NCI-H226 (cell line): ENCODE data around the gene RAG1.
"Not testable (repeated sequence)": the region's sequence is repeated elsewhere in the genome, so short reads cannot be mapped to it uniquely, and the experiment has no call there.

Experiments used
- DNase-seq: peaks from one replicate; pipeline ENCODE4 v3.0.0-alpha.2; 2015

Gene RAG1

DNA sequence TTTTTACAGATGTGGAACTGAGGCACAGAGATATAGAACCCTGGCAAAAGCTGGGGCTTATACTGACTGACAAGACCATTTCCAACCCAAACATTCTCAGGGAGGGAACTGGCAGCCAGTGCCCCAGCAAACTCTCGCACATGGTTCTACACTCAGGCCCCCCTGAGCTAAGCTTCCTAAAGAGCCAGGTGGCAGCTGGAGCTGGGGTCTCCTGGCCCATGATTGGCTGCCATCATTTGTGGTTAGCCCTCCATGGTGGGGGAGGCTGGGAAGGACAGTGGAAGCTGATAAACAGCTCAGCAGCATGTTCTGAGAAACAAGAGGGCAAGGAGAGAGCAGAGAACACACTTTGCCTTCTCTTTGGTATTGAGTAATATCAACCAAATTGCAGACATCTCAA, at the start of gene RAG1:
Gene RAG1, plus strand, starts transcription at position 314 of the 400 bp plus-strand sequence. CDS start 5,298 bp downstream, outside the sequence.
- no peak for DNase-seq

DNA sequence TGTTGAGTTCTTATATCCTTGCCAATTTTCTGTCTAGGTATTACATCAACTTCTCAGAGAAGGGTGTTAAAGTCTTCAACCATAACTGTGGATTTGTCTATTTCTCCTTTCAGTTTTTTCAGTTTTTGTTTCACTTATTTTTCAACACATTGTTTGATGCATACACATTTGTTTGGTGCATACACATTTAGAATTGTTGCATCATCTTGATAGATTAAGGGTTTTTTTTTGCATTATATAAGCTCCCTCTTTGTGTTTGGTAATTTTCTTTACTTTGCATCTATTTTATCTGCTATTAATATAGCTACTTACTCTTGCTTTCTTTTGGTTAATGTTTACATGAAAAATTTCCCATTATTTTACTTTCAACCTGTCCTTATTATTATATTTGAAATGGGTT, 37.0 kb upstream of the RAG1 start:
- no peak for DNase-seq

DNA sequence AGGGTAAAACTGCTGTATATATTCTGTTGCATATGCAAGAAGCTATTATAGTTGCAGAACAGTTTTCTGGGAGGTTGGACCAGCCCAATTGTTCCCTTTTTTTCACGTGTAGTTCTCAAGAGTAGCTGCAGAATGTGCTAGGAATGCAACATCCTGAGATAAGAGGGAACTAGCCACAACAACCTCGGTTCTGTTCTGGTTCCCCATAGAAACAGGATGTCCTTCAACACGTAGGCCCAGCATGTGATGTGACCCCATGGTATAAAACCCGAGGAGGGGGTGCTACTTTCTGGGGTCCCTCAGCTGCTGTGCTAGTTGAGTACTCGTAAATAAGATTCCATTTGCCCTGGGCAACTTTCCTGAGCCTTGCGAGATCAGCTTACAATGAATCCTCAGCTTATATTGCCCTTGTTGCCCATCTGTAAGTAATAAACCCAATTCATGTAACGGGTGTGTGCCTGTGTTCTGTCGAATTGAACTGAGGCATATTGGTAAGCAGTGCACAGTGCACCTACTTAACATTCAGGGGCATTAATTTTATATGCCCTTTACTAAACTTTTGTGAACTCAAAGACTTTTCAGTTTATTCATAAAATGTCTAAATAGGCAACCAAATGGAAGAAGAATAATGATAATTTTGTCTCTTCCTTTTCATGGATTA, 34.7 kb upstream of the RAG1 start:
- DNase-seq: peak; percentile 13

DNA sequence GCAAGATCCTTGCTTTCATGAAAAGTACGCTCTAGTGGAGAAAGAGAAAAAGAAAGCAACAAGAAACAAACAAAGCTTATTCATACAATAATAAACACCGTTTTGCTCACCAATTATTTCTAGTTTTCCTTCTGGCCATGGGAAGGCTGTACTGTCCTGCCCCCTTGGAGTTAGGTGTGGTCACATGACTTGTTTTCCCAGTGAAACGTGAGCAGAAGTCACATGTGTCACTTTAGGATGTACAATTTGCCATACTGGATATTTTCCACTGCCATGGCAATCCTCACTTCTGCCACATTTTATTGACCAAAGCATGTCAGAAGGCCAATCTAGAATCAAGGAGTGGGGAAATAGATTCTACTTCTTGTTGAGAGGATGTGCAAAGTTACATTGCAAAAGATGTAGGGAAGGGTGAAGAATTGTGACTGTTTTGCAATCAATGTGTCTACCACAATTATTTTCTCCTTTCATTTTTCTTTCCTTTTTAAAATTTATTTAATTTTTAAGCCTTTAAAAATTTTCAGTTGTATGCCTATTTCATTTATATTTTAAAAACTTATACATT, 33.4 kb upstream of the RAG1 start:
- no peak for DNase-seq

DNA sequence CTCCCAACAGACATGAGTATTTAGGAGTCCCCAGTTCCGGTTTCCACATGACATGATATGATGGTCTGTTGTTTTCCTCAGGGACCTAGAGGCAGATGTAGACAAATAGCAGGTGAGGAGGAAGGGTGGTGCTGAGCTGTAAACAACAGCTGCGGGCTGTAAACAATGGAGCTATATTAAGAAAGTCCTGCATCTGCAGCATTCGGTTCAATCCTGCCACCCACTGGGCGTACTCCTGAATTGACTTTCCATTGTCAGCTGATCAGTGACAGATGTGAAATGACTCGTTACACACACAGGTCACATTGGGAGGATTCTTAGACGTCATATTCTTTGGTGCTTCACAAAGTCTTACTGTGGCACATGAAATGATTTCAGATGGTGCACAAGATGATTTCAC, 26.8 kb upstream of the RAG1 start:
- peak; percentile 15 for DNase-seq

DNA sequence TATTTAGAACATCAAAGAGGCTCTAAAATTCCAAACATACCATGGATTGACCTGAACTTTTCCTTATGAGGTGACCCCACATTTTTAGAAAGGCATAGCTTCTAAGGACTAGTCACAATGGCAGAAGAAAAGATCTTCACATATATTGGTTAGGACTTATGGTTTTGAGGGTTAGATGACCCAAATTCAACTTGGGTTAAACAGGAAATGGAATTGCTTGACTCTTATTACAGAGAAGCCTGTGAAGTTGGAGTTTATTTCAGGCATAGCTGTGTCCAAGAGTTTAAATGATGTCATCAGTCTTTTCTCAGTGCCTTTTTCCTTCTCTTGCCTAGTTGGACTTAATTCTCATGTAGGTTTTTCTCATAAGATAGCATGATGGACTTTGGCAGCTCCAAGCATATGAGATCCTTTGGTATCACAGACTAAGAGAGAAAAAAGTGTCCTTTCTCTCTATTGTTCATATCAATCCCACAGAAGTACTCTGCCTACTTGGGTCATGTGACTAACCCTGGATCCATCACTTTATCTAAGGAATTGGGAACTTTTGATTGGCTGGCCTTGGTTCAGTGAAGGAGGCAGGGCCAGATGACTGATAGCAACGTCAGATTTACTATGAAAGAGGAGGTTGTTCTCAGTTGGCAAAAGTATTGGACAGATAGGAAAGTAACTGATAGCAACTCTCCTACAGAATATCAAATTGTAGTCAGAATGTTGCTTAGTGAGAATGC, 17.3 kb upstream of the RAG1 start:
- no peak for DNase-seq

DNA sequence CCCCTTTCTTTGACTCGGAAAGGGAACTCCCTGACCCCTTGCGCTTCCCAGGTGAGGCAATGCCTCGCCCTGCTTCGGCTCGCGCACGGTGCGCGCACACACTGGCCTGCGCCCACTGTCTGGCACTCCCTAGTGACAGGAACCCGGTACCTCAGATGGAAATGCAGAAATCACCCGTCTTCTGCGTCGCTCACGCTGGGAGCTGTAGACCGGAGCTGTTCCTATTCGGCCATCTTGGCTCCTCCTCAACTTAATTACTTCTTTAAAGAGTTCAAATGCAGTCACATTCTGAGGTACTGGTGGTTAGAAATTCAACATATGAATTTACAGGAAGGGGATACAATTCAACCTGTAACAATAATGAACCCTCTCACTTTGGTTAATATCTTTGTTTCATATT, 10.4 kb upstream of the RAG1 start:
- not testable (repeated sequence) for DNase-seq

DNA sequence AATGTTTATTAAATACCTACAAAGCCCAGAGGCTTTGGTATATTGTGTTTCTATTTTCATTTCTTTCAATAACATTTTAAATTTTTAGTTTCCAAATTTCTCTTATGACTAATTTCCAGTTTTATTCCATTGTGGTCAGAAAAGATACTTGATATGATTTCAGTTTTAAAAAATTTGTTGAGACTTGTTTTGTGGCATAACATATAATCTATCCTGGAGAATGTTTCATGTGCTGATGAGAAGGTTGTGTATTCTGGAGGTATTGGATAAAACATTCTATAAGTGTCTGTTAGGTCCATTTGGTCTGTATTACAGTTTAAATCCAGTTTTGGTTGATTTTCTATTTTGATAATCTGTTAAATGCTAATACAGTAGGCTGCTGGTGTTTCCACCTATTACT, 9.8 kb upstream of the RAG1 start:
- DNase-seq: no peak

DNA sequence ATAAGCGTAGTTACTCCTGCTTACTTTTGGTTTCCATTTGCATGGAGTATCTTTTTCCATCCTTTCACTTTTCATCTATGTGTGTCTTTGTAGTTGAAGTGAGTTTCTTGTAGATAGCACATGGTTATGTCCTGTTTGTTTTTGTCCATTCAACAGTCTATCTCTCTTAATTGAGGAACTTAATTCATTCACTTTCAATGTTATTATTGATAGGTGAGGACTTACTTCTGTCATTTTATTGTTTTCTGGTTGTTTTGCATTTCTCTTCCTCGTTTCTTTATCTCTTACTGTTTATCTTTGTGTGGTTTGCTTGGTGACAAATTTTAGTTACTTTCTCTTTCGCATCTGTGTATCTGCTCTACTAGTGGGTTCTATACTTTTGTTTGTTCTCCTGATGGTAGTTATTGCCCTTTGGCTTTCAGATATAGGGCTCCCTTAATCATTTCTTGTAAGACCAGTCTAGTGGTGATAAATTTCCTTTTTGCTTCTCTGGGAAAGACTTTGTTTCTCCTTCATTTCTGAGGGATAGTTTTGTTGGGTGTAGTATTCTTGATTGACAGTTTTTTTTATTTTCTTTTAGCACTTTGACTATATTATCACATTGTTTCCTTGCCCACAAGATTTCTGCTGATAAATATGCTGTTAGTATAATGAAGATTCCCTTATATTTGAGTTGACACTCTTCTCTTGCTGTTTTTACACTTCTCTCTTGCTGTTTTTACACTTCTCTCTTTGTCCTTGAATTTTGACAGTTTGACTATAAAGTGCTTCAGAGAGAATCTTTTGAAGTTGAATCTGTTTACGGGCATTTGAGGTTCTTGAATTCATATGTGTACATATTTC, 9.0 kb upstream of the RAG1 start:
- no peak for DNase-seq

DNA sequence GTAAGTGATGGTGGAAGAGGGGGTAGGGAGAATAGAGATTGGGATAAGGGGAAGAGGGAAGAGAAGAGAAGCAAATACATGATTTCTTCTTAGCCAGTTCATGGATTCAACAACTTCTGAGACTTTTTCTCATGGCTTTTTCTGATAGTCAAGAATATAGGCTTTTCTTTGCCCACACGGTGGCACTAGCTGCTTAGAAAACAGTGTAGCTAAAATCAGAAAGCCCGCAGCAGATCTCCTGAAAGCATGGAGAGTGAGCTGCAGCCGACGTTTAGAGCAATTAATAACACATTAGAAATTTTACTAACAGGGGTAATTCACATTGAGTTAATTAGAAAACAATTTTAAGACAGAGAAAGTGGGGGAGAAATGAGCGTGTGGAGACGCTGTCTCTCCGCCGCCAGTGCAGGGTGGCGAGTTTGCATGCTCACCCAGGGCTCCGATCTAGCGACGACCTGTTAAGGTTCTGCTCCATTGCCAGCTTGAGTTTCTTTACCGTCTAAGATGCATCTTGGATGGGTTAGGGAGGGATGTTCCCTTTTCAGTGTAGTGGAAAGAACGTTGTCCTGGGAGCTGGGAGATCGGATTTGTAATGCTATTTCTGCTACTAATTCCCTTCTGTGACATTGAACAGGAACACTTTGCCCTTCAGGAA, 3.3 kb upstream of the RAG1 start:
- DNase-seq: no peak

DNA sequence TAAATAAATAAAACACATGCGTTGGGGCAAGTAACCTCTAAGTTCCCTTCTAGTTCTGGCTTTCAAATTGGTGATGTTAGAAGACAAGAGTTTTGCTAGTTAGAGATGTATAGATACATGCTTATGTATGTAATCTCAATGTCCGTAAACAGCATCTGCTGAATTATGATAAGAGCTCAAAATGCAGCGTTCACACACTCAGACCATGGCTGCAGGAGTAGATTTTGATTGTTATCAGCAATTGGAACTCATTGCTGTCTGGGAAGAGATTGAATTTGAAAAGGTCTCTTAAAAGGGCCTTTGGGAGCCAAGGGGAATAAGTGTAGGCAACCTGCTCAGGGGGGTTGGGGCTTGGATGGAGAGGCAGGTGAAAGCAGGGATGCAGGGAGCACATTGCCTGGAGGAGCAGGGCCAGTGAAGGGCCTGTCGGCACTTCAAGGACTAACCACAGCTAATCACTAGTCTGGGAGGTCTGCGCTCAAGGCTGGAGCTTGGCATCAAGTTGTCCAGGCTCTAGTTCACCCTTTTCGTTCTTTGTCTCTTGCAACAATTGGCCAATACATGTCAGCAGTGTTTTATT, 2.7 kb upstream of the RAG1 start:
- no peak for DNase-seq

DNA sequence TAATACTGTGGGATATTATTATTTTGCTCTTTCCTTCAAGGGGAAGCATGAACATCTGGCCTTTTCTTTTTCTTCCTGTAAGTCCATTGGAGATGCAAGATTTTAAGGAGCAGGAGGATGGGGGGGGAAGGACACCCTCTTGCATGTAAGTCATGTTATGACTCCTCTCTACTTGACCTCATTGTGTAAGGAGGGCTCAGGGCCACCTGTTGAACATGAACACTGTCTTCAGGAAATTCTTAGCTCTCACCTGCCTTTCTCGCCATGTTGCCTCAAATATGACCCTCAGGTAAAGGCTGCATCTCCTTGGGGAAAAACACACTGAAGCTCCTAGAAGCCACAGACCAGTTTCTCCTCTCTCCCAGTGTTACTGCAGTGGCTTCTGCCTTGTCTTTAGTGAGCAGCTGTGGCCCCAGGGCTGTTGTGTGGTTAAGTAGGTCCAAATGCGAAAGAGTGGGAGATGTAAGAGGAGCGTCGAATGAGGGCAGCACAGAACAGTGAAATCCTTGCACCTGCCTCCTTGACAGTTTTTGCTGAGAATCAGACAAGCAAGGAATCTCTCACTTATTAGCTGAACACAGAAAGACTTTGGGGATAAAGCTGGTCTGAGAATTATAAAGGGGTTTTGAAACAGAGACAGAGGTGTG, 1.3 kb upstream of the RAG1 start:
- DNase-seq: no peak

DNA sequence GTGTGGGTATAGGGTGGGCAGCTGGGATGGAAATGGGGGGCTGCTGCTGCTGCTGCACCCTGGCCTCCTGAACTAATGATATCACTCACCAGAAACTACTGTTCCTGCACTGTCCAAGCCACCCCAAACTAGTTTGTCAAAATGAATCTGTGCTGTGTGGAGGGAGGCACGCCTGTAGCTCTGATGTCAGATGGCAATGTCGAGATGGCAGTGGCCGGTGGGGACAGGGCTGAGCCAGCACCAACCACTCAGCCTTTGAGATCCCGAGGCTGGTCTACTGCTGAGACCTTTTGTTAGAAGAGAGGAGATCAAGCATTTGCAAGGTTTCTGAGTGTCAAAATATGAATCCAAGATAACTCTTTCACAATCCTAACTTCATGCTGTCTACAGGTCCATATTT, 1.3 kb downstream of the RAG1 start:
- no peak for DNase-seq

DNA sequence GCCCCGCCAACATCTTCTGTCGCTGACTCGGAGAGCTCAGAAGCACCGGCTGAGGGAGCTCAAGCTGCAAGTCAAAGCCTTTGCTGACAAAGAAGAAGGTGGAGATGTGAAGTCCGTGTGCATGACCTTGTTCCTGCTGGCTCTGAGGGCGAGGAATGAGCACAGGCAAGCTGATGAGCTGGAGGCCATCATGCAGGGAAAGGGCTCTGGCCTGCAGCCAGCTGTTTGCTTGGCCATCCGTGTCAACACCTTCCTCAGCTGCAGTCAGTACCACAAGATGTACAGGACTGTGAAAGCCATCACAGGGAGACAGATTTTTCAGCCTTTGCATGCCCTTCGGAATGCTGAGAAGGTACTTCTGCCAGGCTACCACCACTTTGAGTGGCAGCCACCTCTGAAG, 6.7 kb downstream of the RAG1 start:
- no peak for DNase-seq

DNA sequence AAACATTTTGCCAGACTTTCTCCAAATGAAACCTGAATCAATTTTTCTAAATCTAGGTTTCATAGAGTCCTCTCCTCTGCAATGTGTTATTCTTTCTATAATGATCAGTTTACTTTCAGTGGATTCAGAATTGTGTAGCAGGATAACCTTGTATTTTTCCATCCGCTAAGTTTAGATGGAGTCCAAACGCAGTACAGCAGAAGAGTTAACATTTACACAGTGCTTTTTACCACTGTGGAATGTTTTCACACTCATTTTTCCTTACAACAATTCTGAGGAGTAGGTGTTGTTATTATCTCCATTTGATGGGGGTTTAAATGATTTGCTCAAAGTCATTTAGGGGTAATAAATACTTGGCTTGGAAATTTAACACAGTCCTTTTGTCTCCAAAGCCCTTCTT, 9.6 kb downstream of the RAG1 start:
- no peak for DNase-seq

DNA sequence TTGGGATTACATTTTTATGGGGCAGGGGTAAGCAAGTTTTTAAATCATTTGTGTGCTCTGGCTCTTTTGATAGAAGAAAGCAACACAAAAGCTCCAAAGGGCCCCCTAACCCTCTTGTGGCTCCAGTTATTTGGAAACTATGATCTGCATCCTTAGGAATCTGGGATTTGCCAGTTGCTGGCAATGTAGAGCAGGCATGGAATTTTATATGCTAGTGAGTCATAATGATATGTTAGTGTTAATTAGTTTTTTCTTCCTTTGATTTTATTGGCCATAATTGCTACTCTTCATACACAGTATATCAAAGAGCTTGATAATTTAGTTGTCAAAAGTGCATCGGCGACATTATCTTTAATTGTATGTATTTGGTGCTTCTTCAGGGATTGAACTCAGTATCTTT, 10.1 kb downstream of the RAG1 start:
- DNase-seq: peak; percentile 79

DNA sequence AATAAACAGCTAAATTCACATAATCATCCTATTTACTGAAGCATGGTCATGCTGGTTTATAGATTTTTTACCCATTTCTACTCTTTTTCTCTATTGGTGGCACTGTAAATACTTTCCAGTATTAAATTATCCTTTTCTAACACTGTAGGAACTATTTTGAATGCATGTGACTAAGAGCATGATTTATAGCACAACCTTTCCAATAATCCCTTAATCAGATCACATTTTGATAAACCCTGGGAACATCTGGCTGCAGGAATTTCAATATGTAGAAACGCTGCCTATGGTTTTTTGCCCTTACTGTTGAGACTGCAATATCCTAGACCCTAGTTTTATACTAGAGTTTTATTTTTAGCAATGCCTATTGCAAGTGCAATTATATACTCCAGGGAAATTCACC, 10.7 kb downstream of the RAG1 start:
- DNase-seq: peak; percentile 5

DNA sequence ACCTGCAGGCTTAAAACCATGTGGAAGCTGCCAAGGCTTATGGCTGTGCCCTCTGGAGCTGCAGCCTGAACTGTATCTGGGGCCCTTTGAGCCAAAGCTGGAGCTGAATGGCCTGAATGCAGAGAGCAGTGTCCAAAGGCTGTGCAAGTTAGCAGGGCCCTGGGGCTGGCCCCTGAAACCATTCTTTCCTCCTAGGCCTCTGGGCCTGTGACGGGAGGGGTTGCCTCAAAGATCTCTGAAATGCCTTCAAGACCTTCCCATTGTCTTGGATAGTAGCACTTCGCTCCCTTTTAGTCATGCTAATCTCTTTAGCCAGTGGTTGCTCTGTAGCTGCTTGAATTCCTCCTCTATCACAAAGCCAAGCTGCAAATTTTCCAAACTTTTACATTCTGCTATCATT, 13.7 kb downstream of the RAG1 start:
- no peak for DNase-seq

DNA sequence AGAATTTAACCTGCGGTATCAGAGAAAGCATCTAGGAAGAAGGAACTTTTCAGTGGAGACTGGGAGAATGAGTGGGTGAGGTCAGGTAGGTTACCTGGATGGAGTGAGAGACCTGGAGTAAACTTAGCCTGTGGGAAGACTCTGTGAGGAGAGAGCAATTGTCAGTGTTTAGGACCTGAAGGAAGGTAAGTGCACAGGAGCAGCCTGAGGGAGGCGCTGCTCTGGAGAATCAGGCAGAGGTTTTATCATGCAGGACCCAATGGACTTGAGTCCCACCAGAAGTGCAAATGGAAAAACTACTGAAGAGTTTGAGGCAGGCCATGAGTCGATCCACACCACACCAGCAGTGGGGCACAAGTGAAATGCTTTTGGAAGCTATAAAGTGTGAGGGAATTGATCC, 15.9 kb downstream of the RAG1 start:
- DNase-seq: no peak

DNA sequence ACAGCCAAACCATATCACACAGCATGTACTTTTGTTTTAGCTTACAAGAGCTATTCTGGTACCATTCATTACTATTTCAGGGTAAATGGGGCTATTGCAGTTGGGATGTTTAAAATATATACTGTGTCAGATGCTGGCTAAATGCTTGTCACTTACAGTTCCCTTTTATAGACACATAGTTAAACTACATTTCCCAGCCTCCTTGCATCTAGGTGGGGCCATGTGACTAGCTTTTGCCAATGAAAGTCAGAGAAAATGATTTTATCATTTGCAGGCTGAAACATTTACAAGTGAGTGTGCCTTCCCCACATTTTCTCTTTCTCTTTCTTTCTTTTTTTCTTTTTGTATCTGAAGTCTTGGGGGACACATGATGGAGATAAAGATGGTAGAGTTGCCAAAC, 18.7 kb downstream of the RAG1 start:
- no peak for DNase-seq

DNA sequence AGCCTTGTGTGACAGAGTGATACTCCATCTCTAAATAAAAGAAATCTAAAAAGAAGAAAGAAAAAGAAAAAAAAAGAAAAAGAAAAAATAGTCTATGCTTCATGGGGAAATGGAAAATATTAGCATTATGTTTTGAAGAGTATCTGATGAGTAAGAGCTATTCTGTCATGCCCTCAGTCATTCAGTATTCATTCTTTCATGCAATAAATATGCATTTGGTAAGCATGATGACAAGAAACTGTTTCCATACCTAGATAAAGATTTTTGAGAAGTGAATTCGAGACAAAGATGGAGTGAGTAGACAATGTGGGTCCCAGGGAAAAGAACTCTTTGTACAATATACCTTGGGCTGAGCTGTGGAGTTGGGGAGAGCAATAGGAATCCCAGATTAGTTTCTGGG, 20.3 kb downstream of the RAG1 start:
- DNase-seq: no peak

DNA sequence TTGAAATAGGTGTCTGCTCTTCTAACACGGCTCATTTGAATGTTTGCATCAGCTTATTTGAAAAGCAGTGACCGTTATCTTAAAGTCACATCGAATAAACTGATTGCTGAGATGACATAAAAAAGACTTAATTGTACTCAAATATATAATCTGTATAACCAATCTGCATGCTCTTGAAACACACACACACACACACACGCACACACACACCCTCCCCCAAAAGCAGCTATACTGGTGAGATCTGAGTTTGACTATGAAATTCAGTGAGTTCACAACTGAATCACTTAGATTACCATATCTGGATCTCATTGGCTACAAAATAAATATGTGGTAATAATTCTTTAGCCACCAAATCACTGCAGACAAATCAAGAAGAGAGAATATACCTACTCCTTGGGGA, 22.7 kb downstream of the RAG1 start:
- no peak for DNase-seq
